Parathyroid adenoma (tissue), 2 donors: Measurements from ENCODE around the gene ZSWIM1.

Experiments
- H2AFZ ChIP-seq: fragments of 300-600 bp; sonication (generic); one replicate; pipeline ENCODE4 v1.7.0; 2017; ENCODE audit warnings: antibody characterized with exemption, mild to moderate bottlenecking
- H3K27ac ChIP-seq: fragments of 300-600 bp; sonication (generic); one replicate; pipeline ENCODE4 v1.7.0; 2017
- H3K27me3 ChIP-seq: fragments of 300-600 bp; sonication (generic); one replicate; pipeline ENCODE4 v1.7.0; 2017; ENCODE audit warnings: low read length; ENCODE audit not compliant: control insufficient read depth, insufficient read depth
- H3K36me3 ChIP-seq: fragments of 300-600 bp; sonication (generic); one replicate; pipeline ENCODE4 v1.7.0; 2017; ENCODE audit warnings: low read length; ENCODE audit not compliant: control insufficient read depth, insufficient read depth
- H3K4me1 ChIP-seq: fragments of 300-600 bp; sonication (generic); one replicate; pipeline ENCODE4 v1.7.0; 2017; ENCODE audit warnings: control low read depth
- H3K4me2 ChIP-seq: fragments of 300-600 bp; sonication (generic); one replicate; pipeline ENCODE4 v1.7.0; 2017; ENCODE audit warnings: low read length
- H3K4me3 ChIP-seq: fragments of 300-600 bp; sonication (generic); one replicate; pipeline ENCODE4 v1.7.0; 2017; ENCODE audit warnings: low read depth, low read length
- H3K79me2 ChIP-seq: fragments of 300-600 bp; sonication (generic); one replicate; pipeline ENCODE4 v1.7.0; 2017; ENCODE audit warnings: control low read depth
- H3K9ac ChIP-seq: fragments of 300-600 bp; sonication (generic); one replicate; pipeline ENCODE4 v1.7.0; 2017; ENCODE audit warnings: mild to moderate bottlenecking
- H3K9me3 ChIP-seq: fragments of 300-600 bp; sonication (generic); one replicate; pipeline ENCODE4 v1.7.0; 2017; ENCODE audit warnings: low read length; ENCODE audit not compliant: control insufficient read depth
- CTCF ChIP-seq: fragments of 300-600 bp; sonication (generic); IDR thresholded peaks from one replicate; pipeline ENCODE4 v1.7.0; 2017; ENCODE audit warnings: antibody characterized with exemption, mild to moderate bottlenecking
- donor health status: primary hyperparathyroidism.

ZSWIM1 gene

GRCh38 chr20:45934046-45934585 is 53.1 kb downstream of the ZSWIM1 start:
- Histone ChIP-seq H3K4me3 (peak overlapping the region; percentile 97), H3K27ac (peak overlapping the region; percentile 95), H3K4me2 (peak overlapping the region; percentile 73), H2AFZ (peak overlapping the region; percentile 83), H3K27me3 (no peaks in the 10 kb centered on the region), H3K9ac (peak overlapping the region; percentile 91), H3K9me3 (no peaks in the 10 kb centered on the region), H3K4me1 (peaks cover 5% of the 10 kb centered on the region), H3K79me2 (peaks cover 5% of the 10 kb centered on the region), H3K36me3 (no peaks in the 10 kb centered on the region)
- TF ChIP-seq CTCF: no peak
